Fibroblast of lung (primary cell): Measurements from ENCODE around the gene CT55. TPM values are rescaled to one million over a fixed set of nuclear protein-coding genes. Genes with fewer than 3 reads are reported as not detected.

Experiments used
- DNase-seq, 2 donors: peaks; one replicate each; pipeline versions ENCODE4 v3.0.0 to v3.0.0-alpha.2; 2010; ENCODE audit warnings: low read depth in 2 of 2
- H2AFZ ChIP-seq: 2 replicates; pipeline ENCODE4 v1.5.1; 2012; ENCODE audit warnings: low read length, control low read depth, inconsistent platforms
- H3K27ac ChIP-seq: 2 replicates; pipeline ENCODE4 v1.5.1; 2011; ENCODE audit warnings: low read length, control low read depth; ENCODE audit not compliant: insufficient read depth
- H3K27me3 ChIP-seq: 2 replicates; pipeline ENCODE4 v1.5.1; 2011; ENCODE audit warnings: mild to moderate bottlenecking, low read length; ENCODE audit not compliant: control insufficient read depth, insufficient read depth
- H3K36me3 ChIP-seq: 2 replicates; pipeline ENCODE4 v1.5.1; 2011; ENCODE audit warnings: low read length; ENCODE audit not compliant: control insufficient read depth, insufficient read depth
- H3K4me1 ChIP-seq: 2 replicates; pipeline ENCODE4 v1.5.1; 2011; ENCODE audit warnings: low read length; ENCODE audit not compliant: control insufficient read depth, insufficient read depth; ENCODE audit errors: extremely low read depth
- H3K4me2 ChIP-seq: 2 replicates; pipeline ENCODE4 v1.5.1; 2011; ENCODE audit warnings: low read length, control low read depth; ENCODE audit not compliant: insufficient read depth; ENCODE audit errors: extremely low read depth
- H3K4me3 ChIP-seq, 4 experiments: fragments of 200-600 bp in 1 of 4; sonication (generic) in 1 of 4; replicated peaks in 1 of 4; 2 replicates each; pipeline ENCODE4 v1.5.1; 2011 to 2016; ENCODE audit warnings: low read length in 4 of 4, low read depth in 3 of 4, mild to moderate bottlenecking in 3 of 4, control low read depth in 2 of 4, inconsistent platforms in 1 of 4, mixed read lengths in 1 of 4; ENCODE audit not compliant: insufficient read depth in 1 of 4; ENCODE audit errors: control extremely low read depth in 1 of 4
- H3K79me2 ChIP-seq: 2 replicates; pipeline ENCODE4 v1.5.1; 2012; ENCODE audit warnings: mild to moderate bottlenecking, low read length, inconsistent platforms; ENCODE audit not compliant: control insufficient read depth, insufficient read depth
- H3K9ac ChIP-seq: 2 replicates; pipeline ENCODE4 v1.5.1; 2011; ENCODE audit warnings: mild to moderate bottlenecking, low read length, control low read depth; ENCODE audit not compliant: insufficient read depth
- H3K9me3 ChIP-seq: 2 replicates; pipeline ENCODE4 v1.5.1; 2012; ENCODE audit warnings: low read depth, low read length; ENCODE audit not compliant: control insufficient read depth, insufficient read depth
- H4K20me1 ChIP-seq: 2 replicates; pipeline ENCODE4 v1.5.1; 2011; ENCODE audit warnings: low read length; ENCODE audit not compliant: control insufficient read depth, insufficient read depth; ENCODE audit errors: extremely low read depth
- CTCF ChIP-seq, 2 donors: IDR thresholded peaks in 1 of 2; conservative IDR thresholded peaks in 1 of 2; 1 replicate in 1 of 2; 2 replicates in 1 of 2; pipeline ENCODE4 v1.5.1; 2011 to 2012; ENCODE audit warnings: low read length in 2 of 2, control low read depth in 1 of 2, inconsistent platforms in 1 of 2, low read depth in 1 of 2, mild to moderate bottlenecking in 1 of 2
- EZH2 ChIP-seq: IDR thresholded peaks from 2 replicates; pipeline ENCODE4 v1.5.1; 2012; ENCODE audit warnings: low read length, control low read depth, mild to moderate bottlenecking; ENCODE audit errors: missing control alignments
- polyA plus RNA-seq, 2 donors: library from polyadenylated mRNA; depleted of rRNA in 1 of 2; stranded (reverse) in 1 of 2; unstranded in 1 of 2; fragments of >200 nt; gene quantifications; 2 replicates each; pipeline ENCODE4 v1.2.1, GENCODE V29; 2011 to 2012; ENCODE audit warnings: missing spikeins in 1 of 2
- total RNA-seq: library from RNA; depleted of rRNA; stranded (reverse); fragments of >200 nt; gene quantifications from 2 replicates; pipeline ENCODE4 v1.2.1, GENCODE V29; 2014

Gene CT55
- total and polyA plus RNA-seq, 2 donors (not counting 1 experiment from before 2014, with no cell fraction given): not detected

DNA sequence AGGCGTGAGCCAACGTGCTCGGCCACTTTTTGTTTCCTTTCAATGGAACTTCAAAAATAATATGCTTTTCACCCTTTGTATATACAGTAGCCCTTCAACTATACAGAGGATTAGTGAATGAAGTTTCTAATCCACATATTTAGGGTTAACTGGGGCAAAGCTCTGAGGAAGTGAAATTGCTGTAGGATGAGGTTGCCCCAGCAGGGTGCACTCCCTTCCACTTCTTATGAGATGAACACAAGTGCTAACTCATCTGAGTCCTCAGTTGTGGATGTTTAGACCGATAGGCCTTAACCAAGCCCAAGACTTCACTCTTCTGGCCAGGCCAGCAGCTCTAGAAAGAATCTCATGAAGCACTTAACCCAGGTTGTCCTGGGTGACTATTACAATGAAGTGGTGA is 29.1 kb upstream of the CT55 start:
- no peak for TF ChIP-seq EZH2
- Histone ChIP-seq H3K9me3 (no peaks in the 10 kb centered on the region), H3K36me3 (no peaks in the 10 kb centered on the region), H3K27ac (no peak overlapping the region), H2AFZ (no peak overlapping the region), H3K4me3 (no peak overlapping the region), H3K4me1 (no peaks in the 10 kb centered on the region), H3K4me2 (no peak overlapping the region), H3K27me3 (no peaks in the 10 kb centered on the region), H3K79me2 (no peaks in the 10 kb centered on the region), H3K9ac (no peak overlapping the region), H4K20me1 (no peaks in the 10 kb centered on the region)
- DNase-seq: no peak

GRCh38 chrX:135194684-135195083 is 23.5 kb upstream of the CT55 start:
- Histone ChIP-seq H3K4me3 (no peak overlapping the region), H2AFZ (no peak overlapping the region), H3K9me3 (no peaks in the 10 kb centered on the region), H3K27me3 (no peaks in the 10 kb centered on the region), H3K36me3 (no peaks in the 10 kb centered on the region), H3K4me1 (no peaks in the 10 kb centered on the region), H3K27ac (no peak overlapping the region), H3K4me2 (no peak overlapping the region), H4K20me1 (no peaks in the 10 kb centered on the region), H3K9ac (no peak overlapping the region), H3K79me2 (no peaks in the 10 kb centered on the region)
- no peak for TF ChIP-seq CTCF (conservative IDR thresholded peaks at IDR 0.05 in 1 of 2, IDR thresholded peaks at IDR 0.05 in 1 of 2; ENCODE audit: low read depth in 1 of 2, low read length in 2 of 2)
- no peak for TF ChIP-seq EZH2
- no peak for DNase-seq

DNA sequence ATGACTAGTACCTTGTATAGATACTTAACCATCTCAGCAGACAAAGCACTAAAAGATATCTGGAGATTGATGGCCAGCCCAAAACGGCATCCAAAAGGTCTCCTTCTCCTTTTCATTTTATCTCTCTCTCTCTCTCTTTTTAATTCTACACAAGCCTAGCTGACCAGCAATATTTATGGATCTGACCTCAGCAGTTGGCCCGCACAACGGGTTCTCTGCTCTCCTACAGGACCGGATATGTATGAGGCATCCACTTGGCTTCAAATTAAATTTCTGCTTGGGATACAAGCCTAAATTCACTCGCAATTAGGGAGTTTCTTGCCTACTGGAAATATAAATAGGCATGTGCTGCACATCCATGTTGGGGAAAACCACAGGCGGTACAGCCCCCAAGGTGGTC is 22.5 kb upstream of the CT55 start:
- H3K9me3 ChIP-seq: no peaks in the 10 kb centered on the region
- no peaks in the 10 kb centered on the region for H3K36me3 ChIP-seq
- H3K27me3 ChIP-seq: no peaks in the 10 kb centered on the region
- TF ChIP-seq EZH2 (no peak), CTCF (conservative IDR thresholded peaks at IDR 0.05 in 1 of 2, IDR thresholded peaks at IDR 0.05 in 1 of 2; ENCODE audit: low read depth in 1 of 2, low read length in 2 of 2) (no peak)
- no peaks in the 10 kb centered on the region for H3K4me1 ChIP-seq
- H4K20me1 ChIP-seq: no peaks in the 10 kb centered on the region
- H2AFZ ChIP-seq: no peak overlapping the region
- no peaks in the 10 kb centered on the region for H3K79me2 ChIP-seq
- H3K4me2 ChIP-seq: no peak overlapping the region
- H3K27ac ChIP-seq: no peak overlapping the region
- DNase-seq: no peak
- H3K4me3 ChIP-seq: no peak overlapping the region
- no peak overlapping the region for H3K9ac ChIP-seq

DNA sequence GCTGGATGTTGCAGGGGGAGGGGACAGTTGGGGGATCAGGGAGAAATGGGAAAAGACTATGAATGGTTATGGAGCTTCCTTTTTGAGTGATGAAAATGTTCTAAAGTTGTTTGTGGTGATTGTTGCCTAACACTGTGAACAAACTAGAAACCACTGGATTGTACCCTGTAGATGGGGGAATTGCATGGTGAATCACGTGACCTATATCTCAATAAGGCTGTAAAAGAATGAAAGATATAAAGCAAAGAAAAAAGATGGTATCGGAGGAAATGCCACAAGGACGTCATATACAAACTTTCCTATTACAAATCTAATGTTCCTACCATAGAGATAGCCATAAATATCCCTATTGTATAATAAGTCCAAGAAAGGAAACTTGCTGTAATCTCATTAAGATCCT is 20.6 kb upstream of the CT55 start:
- TF ChIP-seq EZH2: no peak
- no peak for TF ChIP-seq CTCF (conservative IDR thresholded peaks at IDR 0.05 in 1 of 2, IDR thresholded peaks at IDR 0.05 in 1 of 2; ENCODE audit: low read depth in 1 of 2, low read length in 2 of 2)
- Histone ChIP-seq H2AFZ (no peak overlapping the region), H3K4me1 (no peaks in the 10 kb centered on the region), H4K20me1 (no peaks in the 10 kb centered on the region), H3K9me3 (no peaks in the 10 kb centered on the region), H3K27ac (no peak overlapping the region), H3K79me2 (no peaks in the 10 kb centered on the region), H3K27me3 (no peaks in the 10 kb centered on the region), H3K36me3 (no peaks in the 10 kb centered on the region), H3K4me3 (no peak overlapping the region), H3K9ac (no peak overlapping the region), H3K4me2 (no peak overlapping the region)
- DNase-seq: no peak
